Measurements from ENCODE around the gene SPRED1. TPM values are rescaled to one million over a fixed set of nuclear protein-coding genes. Genes with fewer than 3 reads are reported as not detected.
A peak's percentile ranks its signal among the peaks of the same experiment; 100 is the strongest.

SPRED1 gene
- total RNA-seq, 1 donor from 2014 or later = 25.6 TPM

GRCh38 chr15:38238311-38238710, 14.3 kb upstream of the SPRED1 start:
- Mint-ChIP-seq H3K36me3 (no peaks in the 10 kb centered on the region), H3K4me3 (no peak overlapping the region), H3K9me3 (no peaks in the 10 kb centered on the region), H3K27me3 (no peaks in the 10 kb centered on the region), H3K4me1 (ENCODE audit: unreplicated experiment) (peaks cover 8% of the 10 kb centered on the region), H3K27ac (no peak overlapping the region)
- DNase-seq (ENCODE audit: extremely low spot score, unreplicated experiment) = no peak
- no peak for TF ChIP-seq CTCF (conservative IDR thresholded peaks at IDR 0.05)

- no peak for TF ChIP-seq CTCF (conservative IDR thresholded peaks at IDR 0.05)
- no peak overlapping the region for H3K4me3 Mint-ChIP-seq
- DNase-seq (ENCODE audit: extremely low spot score, unreplicated experiment) = no peak
- H3K9me3 Mint-ChIP-seq = no peaks in the 10 kb centered on the region
- no peak overlapping the region for H3K27ac Mint-ChIP-seq
- no peaks in the 10 kb centered on the region for H3K36me3 Mint-ChIP-seq
- H3K4me1 Mint-ChIP-seq (ENCODE audit: unreplicated experiment) = no peaks in the 10 kb centered on the region
- no peaks in the 10 kb centered on the region for H3K27me3 Mint-ChIP-seq
These were observed 10.6 kb upstream of the SPRED1 start for GRCh38 chr15:38242055-38242454.

GRCh38 chr15:38243278-38244055, 9.2 kb upstream of the SPRED1 start:
- Mint-ChIP-seq H3K4me3 (no peak overlapping the region), H3K36me3 (no peaks in the 10 kb centered on the region), H3K27ac (no peak overlapping the region), H3K27me3 (peaks cover 4% of the 10 kb centered on the region), H3K4me1 (ENCODE audit: unreplicated experiment) (no peaks in the 10 kb centered on the region), H3K9me3 (no peaks in the 10 kb centered on the region)
- TF ChIP-seq CTCF (conservative IDR thresholded peaks at IDR 0.05) = no peak
- no peak for DNase-seq (ENCODE audit: extremely low spot score, unreplicated experiment)

GRCh38 chr15:38247336-38247735, 5.3 kb upstream of the SPRED1 start:
- TF ChIP-seq CTCF (conservative IDR thresholded peaks at IDR 0.05) = no peak
- no peaks in the 10 kb centered on the region for H3K9me3 Mint-ChIP-seq
- no peaks in the 10 kb centered on the region for H3K36me3 Mint-ChIP-seq
- H3K27me3 Mint-ChIP-seq = peaks cover 27% of the 10 kb centered on the region
- no peak overlapping the region for H3K27ac Mint-ChIP-seq
- H3K4me3 Mint-ChIP-seq = no peak overlapping the region
- DNase-seq (ENCODE audit: extremely low spot score, unreplicated experiment) = no peak
- H3K4me1 Mint-ChIP-seq (ENCODE audit: unreplicated experiment) = peaks cover 14% of the 10 kb centered on the region

GRCh38 chr15:38253351-38253781, 730 bp downstream of the SPRED1 start:
- Mint-ChIP-seq H3K4me1 (ENCODE audit: unreplicated experiment) (peaks cover 35% of the 10 kb centered on the region), H3K27ac (peak overlapping the region; percentile 90), H3K36me3 (no peaks in the 10 kb centered on the region), H3K9me3 (no peaks in the 10 kb centered on the region), H3K4me3 (peak overlapping the region; percentile 94), H3K27me3 (peaks cover 27% of the 10 kb centered on the region)
- no peak for DNase-seq (ENCODE audit: extremely low spot score, unreplicated experiment)
- no peak for TF ChIP-seq CTCF (conservative IDR thresholded peaks at IDR 0.05)

Data from type B pancreatic cell (in vitro differentiated cells).